Activated naive CD8-positive, alpha-beta T cell treated with anti-CD3 and anti-CD28 coated beads, Interleukin-2, amount 50 U/mL, for 16 hours (primary cell): ENCODE results near the gene ORAI2.
"Not testable (repeated sequence)": the region's sequence is repeated elsewhere in the genome, so short reads cannot be mapped to it uniquely, and the experiment has no call there.

ENCODE experiments used
- DNase-seq: peaks from one replicate; pipeline ENCODE4 v3.0.0-alpha.2; 2020; ENCODE audit warnings: low read depth, low spot score

ORAI2 gene

DNA sequence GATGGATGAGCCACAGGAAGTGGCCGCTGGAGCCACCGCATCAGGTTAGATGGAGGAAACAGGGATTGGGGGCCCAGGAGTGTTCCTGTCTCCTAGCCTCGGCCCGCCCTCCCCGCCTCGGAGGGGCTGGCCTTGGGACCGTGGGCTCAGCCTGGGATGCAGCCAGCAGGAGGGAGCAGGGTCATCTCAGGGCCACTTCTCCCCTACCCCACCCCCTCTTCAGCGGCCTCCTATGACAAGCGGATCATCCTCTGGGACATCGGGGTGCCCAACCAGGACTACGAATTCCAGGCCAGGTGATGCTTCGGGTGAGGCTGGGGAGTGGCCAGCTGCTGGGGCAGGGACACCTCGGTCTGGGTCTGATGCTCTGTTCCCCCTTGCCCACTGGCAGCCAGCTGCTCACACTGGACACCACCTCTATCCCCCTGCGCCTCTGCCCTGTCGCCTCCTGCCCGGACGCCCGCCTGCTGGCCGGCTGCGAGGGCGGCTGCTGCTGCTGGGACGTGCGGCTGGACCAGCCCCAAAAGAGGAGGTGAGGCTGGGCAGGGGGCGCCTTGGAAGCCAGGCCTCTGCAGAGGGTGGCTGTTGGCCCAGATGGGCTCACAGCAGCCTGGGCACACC lies 36.1 kb downstream of the ORAI2 start:
- no peak for DNase-seq

DNA sequence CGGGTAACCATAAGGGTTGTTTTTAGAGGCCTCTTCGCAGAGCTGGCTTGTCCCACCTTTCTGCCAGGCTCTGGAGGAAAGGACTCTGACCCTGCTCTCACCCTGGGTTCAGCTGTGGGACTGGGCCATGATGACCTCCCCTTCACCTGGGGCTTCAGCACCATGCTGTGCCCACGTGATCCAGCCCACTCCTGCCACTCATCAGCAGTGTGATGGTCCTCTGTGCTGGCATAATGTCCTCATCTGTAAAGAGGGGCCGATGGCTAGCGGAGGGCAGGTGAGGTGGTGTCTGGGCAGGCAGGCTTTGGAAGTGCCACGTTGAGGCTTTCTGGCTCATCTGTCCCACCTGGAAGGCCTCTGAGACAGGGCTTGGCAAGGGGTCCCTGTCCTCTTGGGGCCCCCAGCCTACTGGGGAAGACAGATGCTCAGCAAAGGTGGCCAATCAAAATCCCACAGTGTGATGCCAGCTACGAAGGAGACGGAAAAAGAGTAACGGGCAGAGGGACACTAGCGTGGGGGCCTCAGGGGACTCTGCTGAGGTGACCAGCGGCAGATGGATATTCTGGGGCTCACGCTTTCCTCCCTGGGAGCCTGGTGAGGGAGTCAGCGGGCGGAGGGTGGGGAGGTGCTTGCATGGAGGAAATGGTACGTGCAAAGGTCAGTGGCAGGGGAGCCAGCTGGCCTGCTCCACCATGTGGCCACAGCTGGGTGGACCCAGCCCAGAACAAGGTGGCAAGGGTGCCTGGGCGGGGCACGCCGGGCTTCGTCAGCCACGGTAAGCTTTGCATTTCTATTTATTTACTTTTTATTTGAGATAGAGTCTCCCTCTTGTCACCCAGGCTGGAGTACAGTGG lies 36.8 kb downstream of the ORAI2 start:
- no peak for DNase-seq

DNA sequence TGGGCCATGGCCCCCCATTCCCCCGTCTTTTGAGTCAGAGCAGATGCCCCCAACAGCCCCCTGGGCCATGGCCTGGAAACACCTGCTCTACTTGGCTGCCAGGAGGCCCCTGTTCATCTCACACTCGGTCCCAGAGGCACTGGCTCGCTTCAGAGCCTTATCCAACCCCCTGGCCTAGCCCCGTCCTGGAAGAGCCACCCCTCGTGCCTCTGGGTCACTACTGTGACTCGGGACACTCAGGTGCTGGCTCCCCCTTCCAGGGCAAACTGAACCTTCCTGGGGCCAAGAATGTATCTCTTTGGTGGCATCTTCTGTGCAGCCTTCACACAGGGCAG lies 38.4 kb downstream of the ORAI2 start:
- DNase-seq = no peak

DNA sequence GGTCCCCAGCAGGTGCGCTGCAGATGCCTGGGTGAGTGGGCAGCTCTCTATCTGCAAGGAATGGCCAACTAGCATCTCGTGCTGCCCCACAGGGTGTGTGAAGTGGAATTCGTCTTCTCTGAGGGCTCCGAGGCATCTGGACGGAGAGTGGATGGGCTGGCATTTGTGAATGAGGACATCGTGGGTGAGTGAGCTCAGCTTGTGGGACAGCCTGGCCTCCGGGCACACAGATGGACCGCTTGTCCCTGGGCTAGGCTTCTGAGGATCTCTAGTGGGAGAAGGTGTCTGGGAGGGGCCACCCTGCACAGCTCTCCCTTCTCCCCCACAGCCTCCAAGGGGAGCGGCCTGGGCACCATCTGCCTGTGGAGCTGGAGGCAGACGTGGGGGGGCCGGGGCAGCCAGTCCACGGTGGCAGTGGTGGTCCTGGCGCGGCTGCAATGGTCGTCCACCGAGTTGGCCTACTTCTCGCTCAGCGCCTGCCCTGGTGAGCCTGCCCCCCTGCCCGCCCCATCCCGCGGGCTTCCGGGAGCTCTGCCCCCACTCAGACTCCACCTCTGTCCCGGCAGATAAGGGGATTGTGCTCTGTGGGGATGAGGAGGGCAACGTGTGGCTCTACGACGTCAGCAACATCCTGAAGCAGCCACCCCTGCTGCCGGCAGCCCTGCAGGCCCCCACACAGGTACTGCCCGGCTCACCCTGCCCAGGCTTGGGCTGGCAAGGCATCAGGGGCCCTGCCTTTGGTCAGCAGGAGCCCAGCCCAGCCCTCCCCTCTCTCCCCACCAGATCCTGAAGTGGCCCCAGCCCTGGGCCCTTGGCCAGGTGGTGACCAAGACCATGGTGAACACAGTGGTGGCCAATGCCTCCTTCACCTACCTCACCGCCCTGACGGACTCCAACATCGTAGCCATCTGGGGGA lies 39.0 kb downstream of the ORAI2 start:
- DNase-seq = no peak

DNA sequence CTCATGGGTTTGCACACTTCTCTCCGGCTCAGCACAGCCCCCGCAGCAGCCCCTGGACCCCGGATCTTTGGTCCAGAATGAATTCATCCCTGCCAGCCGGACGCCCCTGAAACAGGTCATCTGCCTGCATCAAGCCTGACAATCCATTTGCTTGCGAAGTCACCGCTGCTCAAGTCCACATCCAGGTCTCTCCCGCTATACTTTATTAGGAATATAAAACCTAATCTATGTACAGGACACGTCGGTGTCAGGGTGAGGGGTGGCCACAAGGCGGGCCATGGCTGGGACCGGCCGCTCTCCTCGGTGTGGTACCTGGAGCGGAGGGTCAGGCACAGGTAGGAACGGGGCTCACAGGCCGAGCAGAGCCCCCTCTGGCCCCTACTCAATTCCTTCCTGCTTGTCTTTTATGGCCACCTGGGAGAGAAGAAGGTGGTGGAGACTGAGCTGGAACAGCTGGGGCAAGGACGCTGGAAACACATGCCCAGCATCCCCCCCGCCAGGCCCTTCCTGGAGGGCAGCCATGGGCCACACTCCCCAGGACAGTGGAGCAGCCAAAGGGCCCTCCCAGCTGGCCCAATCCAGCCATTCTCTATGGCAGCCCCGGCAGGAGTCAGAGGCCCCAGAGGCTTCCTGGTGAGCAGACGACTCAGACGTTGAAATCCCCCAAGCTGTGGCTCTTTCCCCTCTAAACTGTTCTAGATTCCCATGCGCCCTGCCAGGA lies 40.1 kb downstream of the ORAI2 start:
- no peak for DNase-seq

DNA sequence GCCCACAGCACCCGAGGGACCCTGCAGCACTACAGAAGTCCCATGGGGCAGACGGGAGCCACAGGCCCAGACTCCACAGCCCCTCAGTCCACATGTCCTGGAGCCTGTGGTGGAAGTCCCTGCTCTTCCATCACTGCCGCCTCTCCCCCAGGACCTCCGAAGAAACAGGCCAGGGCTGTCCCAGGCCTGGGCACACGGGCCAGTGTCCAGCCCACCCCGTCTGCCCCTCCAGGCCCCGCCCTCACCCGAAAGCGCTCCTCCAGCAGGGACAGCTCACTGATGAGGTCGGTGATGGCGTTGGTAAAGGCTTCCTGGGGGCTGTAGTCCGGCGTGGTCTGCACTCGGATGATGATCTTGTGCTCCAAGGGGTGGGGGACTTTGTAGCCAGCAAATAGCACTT lies 40.7 kb downstream of the ORAI2 start:
- DNase-seq = not testable (repeated sequence)

DNA sequence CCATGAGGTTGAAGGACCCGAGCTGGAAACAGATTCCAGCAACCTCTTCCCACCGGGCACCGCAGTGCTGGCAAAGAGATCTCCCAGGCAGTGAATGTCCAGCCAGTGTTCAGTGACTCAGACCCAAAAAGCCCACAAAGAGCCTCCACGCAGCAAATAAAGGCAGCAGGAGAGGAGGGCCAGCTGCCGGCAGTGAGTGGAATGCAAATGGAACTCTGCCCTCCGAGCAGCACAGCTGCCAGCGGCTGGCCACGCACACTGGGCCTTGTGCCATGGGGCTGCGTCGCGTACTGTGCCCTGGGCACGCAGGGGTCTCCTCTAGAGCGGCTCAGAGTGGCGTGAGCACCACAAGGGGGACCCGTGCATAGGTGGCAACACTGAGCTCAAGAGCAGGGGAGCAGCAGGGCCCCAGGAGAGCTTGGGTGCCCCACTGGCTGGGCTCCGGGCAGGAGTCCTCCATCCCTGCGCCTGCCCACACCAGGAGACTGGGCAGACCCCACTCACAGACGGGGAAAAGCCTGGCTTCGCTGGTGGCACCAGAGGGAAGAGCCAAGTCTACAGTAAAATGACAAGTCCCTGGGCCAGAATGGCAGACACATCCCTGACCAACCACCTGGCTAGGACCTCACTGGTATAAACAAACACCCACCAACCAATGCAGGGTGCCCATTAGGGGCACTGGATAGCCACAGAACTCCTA lies 41.5 kb downstream of the ORAI2 start:
- not testable (repeated sequence) for DNase-seq

DNA sequence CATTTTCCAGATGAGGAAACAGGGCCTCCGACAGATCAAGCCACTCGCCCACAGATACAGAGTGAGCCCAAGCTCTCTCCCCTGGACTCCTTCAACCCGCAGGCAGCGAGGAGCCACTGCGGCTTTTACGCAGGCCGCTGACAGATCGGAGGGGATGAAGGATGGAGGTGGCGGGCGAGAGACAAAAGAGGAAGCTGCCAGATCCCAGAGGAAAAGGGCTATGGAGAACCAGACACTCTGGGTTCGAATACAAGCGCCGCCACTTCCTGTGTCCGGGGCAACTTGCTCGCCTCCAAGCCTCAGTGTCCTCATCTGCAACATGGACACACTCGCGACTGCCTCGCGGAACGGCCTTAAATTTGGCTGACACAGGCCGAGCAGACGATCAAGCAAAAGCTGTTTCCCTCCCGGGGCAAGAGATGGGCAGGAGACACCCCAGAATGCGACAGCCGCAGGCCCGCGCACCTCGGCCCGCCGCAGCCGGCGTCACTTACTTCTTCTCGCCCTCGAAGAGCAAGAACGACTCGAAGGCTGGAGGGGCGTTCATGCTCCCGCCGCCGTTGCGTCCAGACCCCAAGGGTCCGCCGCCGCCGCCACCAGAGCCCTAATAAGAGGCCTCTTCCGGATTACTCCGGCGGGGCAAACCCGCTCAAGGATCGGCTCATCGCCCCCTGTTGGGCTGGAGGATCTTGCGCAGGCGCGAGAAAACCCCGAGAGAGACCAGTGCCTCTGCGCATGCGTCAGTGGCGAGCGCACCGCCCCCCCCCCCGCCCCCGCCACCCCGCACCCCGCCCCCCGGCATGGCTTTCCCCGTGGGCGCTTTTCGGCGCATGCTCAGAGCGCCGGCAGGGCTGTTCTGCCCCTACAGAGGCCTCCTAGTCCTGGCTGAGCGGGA lies 45.2 kb downstream of the ORAI2 start, which contains the start of gene POLR2J:
TSS of gene POLR2J (minus strand) at position 609 of the 895 bp plus-strand sequence. CDS start at position 547, 62 bp downstream.
- peak; percentile 68 for DNase-seq

DNA sequence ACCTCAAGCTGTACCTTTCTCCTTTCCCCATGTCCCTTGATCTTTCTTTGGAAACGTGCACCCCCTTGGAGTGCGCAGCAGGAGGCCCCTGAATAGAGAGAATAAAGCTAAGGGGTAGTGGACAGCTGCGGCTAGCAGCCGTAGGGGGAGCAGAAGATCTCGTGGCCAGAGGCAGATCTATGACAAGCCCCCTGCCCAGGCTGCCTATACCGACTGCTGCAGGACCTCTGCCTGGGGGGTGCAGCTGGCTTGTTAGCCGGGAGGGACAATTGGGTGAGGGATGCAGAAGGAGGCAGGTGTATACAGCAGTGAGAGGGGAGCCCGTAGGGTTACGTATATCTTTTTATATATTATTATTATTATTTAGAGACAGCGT lies 45.8 kb downstream of the ORAI2 start:
- not testable (repeated sequence) for DNase-seq

DNA sequence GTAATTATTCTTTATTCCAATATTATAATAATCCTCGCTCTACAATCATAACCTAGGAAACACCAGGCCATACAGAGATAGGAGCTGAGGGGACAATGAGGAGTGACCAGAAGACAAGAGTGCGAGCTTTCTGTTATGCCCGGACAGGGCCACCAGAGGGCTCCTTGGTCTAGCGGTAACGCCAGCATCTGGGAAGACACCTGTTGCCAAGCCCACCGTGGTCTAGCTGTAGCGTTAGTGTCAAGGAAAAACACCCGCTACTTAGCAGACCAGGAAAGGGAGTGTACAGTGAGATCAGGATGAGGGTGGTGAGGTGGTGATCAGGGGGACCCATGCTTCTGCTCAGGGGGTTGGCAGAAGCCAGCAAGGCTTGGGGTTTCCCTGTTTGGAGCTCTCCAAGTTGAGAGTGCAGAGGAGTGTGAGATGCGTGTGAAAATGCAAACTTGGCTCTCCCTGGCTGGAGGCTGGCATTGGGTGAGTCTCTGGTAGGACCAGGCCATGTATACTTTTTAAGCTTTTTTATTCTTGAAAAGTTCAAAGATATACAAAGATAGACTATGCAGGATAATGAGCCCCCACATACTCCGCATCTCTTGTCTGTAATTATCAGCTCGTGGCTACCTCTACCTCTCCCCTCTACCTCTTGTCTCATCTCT lies 46.7 kb downstream of the ORAI2 start:
- DNase-seq = not testable (repeated sequence)

DNA sequence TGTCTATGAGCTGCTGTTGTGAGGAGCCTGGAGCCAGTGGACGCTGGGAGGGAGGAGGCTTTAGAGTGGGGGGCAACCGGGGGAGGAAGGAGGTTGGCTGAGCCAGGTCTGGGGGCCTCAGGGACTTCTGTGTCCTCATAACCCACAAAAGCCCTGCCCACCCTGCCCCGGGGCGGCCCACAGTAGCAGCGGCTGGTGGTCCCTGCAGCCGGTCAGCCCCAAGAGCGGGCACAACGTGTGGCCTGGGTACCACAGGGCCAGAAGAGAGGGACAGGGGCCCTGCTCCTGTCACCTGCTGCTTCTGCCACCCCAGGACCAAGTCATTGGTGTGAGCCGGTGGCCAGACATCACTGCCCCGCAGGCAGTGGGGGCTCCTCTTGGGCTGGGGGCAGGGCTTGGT lies 48.6 kb downstream of the ORAI2 start:
- DNase-seq = not testable (repeated sequence)

DNA sequence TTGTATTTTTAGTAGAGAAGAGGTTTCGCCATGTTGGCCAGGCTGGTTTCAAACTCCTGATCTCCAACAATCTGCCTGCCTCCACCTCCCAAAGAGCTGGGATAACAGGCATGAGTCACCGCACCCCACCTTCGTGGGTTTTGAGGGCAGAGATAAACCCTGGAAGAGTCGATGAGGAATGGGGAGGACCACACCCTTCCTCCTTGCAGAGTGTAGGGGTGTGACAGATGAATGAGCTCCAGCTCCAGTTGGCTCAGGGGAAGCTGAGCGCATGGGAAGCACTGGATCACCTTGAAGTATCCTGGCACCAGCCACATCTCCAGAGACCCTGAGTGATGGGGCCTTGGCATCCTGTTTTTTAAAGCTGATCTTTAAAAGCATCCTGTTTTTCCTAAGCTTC lies 50.9 kb downstream of the ORAI2 start:
- not testable (repeated sequence) for DNase-seq

DNA sequence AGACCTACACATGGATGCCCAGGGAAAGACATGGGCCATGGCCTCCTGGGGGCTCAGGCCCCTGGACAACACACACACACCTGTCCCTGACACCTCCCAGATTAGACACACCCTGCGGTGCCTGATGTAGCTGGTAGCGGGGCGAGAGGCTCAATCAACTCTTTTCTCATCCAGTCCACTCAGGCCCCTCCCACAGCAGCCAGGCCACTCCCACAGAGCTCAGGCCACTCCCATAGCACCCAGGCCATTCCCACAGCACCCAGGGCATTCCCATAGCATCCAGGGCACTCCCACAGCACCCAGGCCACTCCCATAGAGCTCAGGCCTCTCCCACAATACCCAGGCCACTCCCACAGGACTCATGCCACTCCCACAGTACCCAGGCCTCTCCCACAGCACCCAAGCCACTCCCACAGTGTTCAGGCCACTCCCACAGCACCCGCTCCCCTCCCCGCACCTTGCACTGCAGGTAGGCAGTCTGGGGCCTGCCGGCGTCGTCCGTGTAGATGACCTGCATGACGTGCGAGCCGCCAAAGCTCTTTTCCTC lies 57.2 kb downstream of the ORAI2 start:
- DNase-seq = not testable (repeated sequence)

DNA sequence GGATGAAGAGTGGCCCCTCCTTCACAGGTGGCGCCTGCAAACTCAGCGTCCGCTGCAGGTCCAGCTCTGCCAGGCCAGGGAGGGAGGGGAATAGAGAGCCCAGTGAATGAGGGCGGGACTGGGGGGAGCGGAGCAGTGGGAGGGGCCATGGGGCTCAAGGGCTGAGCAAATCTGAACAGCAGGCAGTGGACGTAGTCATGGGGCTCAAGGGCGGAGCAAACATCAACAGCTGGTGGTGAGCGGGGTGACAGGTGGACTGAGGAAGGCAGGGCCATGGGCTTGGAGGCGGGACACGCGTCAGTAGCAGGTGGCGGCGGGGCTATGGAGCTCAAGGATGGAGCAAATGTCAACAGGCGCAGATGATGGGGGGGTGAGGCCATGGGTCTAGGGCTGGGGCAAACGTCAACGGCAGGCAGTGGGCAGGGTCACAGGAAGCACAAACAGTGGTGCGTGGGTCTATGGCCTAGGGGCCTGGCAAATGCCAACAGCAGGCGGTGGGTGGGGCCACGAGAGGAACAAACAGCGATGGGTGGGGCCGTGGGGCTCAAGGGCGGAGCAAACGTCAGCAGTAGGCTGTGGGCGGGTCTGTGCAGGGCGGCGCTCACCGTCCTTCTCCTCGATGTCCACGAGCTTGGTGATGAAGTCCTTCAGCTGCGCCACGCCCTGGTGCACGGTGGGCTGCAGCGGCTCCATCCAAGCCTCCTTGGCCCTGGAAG lies 60.0 kb downstream of the ORAI2 start:
- DNase-seq = not testable (repeated sequence)

DNA sequence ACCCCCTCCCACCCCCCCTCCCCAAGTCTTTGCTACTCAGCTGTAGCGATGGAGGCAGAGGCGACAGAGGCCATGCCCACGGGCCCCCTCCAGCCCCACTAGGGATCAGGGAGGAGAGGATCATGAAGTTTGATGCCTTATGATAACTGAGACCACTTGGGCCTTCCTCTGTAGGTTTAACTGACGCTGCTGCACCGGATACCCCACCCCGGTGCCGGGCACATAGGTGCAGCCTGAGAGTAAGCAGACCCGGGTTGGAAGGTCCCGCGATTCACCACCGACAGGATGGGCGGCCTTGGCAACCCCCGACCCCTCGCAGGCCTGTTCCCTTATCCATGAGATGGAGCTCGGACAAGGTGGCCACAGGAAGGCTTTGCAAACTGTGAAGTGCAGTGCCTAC lies 60.7 kb downstream of the ORAI2 start:
- DNase-seq = not testable (repeated sequence)

DNA sequence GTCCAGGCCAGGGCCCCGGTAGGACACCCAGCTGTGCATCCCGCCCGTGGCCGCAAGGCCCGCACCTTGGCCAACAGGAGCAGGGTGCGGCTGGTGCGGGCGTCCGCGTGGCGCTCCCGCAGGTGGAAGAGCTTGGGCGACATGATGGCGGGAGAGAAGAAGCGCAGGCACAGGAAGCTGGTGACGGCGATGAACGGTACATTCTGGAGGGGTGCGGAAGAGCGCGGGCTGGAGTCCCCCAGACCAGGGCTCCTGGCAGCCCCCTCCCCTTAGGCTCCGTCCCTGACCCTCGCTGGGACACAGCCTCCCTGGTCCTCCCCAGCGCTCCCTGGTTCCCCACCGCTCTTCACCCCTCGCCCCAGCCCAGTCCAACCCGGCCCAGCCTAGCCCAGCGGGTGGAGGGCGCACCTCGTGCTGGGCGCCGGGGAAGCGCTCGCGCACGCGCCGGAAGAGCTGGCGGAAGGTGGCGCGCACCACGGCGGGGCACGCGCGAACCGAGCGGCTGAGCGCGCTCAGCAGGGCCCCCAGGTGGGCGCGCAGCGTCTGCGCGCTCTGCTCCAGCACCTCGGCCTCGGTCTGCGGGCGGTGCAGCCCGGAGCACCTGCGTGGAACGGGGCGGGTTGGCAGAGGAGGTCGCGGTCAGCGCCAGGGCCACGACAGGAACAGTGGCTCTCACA lies 61.2 kb downstream of the ORAI2 start:
- DNase-seq = not testable (repeated sequence)

DNA sequence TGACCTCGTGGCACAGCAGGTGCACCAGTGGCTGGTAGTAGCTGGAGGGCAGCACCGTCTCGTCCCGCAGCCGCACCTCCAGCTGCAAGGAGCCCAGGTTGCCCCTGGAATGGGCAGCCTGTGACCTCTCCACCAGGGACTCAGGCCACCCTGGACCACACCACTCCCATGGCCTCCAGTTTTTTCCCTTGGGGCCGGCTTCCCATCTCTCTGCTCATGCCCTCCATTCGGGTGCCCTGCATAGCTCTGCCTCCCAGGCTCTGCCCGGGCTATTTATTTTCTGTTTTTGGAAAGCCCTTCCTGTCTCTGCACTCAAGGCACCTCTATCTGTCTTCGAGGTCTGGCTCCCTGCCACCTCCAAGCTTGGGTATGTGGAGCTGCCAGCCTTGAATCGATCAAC lies 63.5 kb downstream of the ORAI2 start:
- DNase-seq = not testable (repeated sequence)

DNA sequence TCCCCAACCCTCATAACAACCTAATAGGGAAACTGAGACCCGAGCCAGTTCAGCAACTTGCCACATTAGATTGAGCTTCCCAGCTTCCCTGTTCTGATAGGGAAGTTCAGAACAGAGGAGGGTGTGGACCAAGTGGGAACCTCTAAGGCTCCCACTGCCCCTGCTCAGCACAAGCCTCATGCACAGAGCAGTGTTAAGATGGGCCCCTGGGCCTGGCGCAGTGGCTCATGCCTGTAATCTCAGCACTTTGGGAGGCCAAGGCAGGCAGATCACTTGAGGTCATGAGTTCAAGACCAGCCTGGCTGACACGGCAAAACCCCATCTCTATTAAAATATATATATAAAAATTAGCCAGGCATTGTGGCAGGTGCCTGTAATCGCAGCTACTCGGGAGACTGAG lies 63.9 kb downstream of the ORAI2 start:
- DNase-seq = not testable (repeated sequence)
